ENCODE measurements around the gene POU5F1.

- TF ChIP-seq POLR2AphosphoS5 (IDR thresholded peaks at IDR 0.05; ENCODE audit: low read depth, low read length) (no peak), POLR2A (IDR thresholded peaks at IDR 0.05; ENCODE audit: low read depth, low read length) (no peak), PAX5 (IDR thresholded peaks at IDR 0.05; ENCODE audit: insufficient read depth, low read length, severe bottlenecking) (no peak)
Observed at GRCh38 chr6:31210123-31210522, 39.6 kb upstream of the POU5F1 start.
